Measurements from ENCODE around the gene ZNF423. TPM values are rescaled to one million over a fixed set of nuclear protein-coding genes. Genes with fewer than 3 reads are reported as not detected.

Gene ZNF423
- total and polyA plus RNA-seq, 2 experiments from 2014 or later: 12.3 to 22.2 TPM

DNA sequence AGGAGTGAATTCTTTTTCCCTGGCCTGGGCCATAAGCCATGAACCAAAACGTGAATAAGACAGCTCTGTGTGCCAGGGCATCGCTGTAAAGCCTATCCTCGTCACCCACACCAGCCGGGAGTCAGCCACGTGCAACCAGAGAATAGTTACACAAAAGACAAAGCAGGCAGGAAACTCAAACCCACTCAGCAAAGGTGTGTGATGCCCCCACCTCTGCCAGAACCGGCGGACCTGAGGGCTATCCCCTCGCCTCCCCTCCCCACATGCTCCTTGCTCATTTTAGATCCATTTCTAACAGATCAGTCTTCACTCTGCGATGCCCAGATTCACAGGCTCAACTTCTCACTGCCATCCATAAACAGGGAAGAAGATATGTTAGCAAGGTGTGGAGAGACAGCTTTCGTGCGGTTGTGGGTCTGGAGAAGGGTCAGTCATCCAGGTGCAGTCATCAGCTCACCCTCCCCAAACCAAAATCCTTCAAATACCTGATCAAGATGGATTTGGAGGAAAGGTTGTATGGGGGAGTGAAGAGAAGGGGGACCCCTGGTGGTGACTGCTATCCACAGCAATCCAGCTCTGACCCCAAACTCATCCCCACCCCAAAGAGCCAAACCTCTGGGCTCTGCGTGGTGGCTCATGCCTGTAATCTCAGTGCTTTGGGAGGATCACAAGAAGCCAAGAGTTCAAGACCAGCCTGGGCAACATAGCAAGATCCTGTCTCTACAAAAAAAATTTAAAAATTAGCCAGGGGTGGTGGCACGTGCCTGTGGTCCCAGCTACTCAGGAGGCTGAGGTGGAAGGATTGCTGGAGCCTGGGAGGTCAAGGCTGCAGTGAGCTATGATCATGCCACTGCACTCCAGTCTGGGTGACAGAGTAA, 263.1 kb downstream of the ZNF423 start:
- Histone ChIP-seq H3K4me3 (no peak overlapping the region), H3K36me3 (no peaks in the 10 kb centered on the region), H3K27ac (no peak overlapping the region), H3K9me3 (ENCODE audit: low read depth) (no peaks in the 10 kb centered on the region), H3K4me1 (ENCODE audit: low read depth) (no peaks in the 10 kb centered on the region), H3K27me3 (no peaks in the 10 kb centered on the region)
- TF ChIP-seq, protein P1, sequence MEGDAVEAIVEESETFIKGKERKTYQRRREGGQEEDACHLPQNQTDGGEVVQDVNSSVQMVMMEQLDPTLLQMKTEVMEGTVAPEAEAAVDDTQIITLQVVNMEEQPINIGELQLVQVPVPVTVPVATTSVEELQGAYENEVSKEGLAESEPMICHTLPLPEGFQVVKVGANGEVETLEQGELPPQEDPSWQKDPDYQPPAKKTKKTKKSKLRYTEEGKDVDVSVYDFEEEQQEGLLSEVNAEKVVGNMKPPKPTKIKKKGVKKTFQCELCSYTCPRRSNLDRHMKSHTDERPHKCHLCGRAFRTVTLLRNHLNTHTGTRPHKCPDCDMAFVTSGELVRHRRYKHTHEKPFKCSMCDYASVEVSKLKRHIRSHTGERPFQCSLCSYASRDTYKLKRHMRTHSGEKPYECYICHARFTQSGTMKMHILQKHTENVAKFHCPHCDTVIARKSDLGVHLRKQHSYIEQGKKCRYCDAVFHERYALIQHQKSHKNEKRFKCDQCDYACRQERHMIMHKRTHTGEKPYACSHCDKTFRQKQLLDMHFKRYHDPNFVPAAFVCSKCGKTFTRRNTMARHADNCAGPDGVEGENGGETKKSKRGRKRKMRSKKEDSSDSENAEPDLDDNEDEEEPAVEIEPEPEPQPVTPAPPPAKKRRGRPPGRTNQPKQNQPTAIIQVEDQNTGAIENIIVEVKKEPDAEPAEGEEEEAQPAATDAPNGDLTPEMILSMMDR (IDR thresholded peaks at IDR 0.05; ENCODE audit: low read depth, low read length): peak; percentile 82
- peak; percentile 38 to 44 for DNase-seq (ENCODE audit: low read depth in 1 of 2, low spot score in 1 of 2)

DNA sequence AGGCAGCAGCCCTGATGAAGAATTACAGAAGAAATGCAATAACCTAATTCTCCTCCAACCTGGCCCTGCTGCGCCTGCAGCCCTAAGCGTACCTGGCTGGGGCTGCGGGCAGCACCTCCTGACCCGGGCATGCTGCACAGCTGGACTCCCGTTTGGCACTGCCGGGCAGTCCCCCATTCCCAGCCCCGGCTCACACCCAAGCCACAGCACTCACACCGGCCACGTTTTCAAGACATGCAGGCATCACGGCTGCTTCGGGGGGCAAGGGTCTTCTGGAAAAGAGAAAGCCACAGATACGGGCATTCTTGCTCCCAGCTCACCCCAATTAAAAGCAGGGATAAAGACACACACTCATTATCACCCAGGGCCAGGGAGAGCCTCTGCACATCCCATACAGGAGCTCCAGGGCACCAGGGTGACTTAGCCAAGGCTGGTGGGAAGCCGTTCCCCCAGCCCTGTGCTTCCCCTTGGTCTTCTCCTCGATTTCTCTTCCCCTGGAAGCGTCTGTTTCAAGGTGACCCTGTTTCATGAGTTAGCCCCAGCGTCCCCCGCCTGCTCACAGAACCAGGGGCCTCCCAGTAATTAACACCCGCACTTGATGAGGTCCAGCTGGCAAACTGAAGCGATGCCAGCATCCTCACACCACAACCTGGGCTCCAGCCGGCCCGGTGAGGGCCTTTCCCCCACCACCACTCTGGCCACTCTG, 265.6 kb downstream of the ZNF423 start:
- H3K36me3 ChIP-seq: no peaks in the 10 kb centered on the region
- no peaks in the 10 kb centered on the region for H3K9me3 ChIP-seq (ENCODE audit: low read depth)
- TF ChIP-seq, protein P1 (IDR thresholded peaks at IDR 0.05; ENCODE audit: low read depth, low read length): no peak
- no peak for DNase-seq (ENCODE audit: low read depth in 1 of 2, low spot score in 1 of 2)
- H3K4me1 ChIP-seq (ENCODE audit: low read depth): no peaks in the 10 kb centered on the region
- no peak overlapping the region for H3K27ac ChIP-seq
- H3K27me3 ChIP-seq: no peaks in the 10 kb centered on the region
- H3K4me3 ChIP-seq: no peak overlapping the region

DNA sequence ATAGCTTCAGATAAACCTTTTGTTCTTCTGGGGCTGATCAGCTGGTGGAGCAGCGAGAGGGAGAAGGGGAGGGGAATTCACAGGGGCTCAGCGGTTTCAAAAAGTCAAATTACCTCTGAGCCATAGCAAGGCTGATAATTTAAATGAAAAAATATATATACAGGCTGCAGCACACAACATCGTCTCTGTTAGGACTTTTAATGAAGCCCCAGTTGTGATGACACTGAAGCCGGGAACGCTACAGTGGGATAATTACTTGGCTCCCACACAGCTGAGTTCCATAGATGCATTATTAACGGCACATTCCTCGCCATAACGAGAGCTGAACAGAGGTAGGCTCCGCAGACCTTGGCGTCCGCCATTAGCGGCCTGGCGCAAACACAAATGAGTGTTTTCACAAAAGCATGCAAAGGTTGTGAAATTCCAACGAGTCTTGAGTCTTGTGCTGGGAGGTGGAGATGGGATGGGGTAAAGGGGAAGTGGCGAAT, 266.3 kb downstream of the ZNF423 start:
- H3K27ac ChIP-seq: no peak overlapping the region
- H3K27me3 ChIP-seq: no peaks in the 10 kb centered on the region
- no peak for DNase-seq (ENCODE audit: low read depth in 1 of 2, low spot score in 1 of 2)
- H3K4me3 ChIP-seq: no peak overlapping the region
- H3K9me3 ChIP-seq (ENCODE audit: low read depth): no peaks in the 10 kb centered on the region
- no peaks in the 10 kb centered on the region for H3K4me1 ChIP-seq (ENCODE audit: low read depth)
- H3K36me3 ChIP-seq: no peaks in the 10 kb centered on the region
- TF ChIP-seq, protein P1 (IDR thresholded peaks at IDR 0.05; ENCODE audit: low read depth, low read length): no peak

DNA sequence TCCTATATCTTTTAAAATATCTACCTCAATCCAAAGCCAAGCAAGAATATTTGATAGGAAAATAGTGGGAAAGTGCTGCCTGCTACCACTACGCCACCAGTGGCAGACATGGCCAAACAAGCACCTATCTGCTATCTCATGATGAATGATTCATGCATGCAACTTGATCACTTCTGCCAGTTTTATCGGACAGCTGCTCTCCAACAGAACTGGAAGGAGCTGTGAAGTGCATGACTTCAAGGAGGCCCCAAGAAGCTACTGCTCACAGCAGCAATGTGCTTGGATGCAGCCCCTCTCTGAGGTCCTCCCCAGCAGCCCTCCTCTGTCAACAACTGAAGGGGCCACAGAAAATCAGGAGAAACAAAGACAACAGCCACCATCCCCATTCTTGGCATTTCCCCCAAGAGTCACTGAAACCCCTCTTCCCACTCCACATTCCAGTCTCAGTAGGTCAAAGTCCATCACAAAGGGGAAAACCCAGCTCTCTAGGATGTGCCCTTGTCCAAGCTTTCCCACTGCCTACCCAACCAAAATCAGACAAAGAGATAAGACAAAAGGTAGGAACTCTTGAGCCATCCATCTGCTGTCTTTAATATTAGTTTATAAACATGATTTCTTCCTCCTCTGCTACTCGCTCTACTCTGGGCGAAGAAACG, 267.1 kb downstream of the ZNF423 start:
- H3K4me3 ChIP-seq: no peak overlapping the region
- H3K27ac ChIP-seq: no peak overlapping the region
- peak in 1 of 2 donors; percentile 59 for DNase-seq (ENCODE audit: low read depth in 1 of 2, low spot score in 1 of 2)
- TF ChIP-seq, protein P1 (IDR thresholded peaks at IDR 0.05; ENCODE audit: low read depth, low read length): no peak
- H3K4me1 ChIP-seq (ENCODE audit: low read depth): no peaks in the 10 kb centered on the region
- H3K27me3 ChIP-seq: no peaks in the 10 kb centered on the region
- no peaks in the 10 kb centered on the region for H3K9me3 ChIP-seq (ENCODE audit: low read depth)
- H3K36me3 ChIP-seq: no peaks in the 10 kb centered on the region

DNA sequence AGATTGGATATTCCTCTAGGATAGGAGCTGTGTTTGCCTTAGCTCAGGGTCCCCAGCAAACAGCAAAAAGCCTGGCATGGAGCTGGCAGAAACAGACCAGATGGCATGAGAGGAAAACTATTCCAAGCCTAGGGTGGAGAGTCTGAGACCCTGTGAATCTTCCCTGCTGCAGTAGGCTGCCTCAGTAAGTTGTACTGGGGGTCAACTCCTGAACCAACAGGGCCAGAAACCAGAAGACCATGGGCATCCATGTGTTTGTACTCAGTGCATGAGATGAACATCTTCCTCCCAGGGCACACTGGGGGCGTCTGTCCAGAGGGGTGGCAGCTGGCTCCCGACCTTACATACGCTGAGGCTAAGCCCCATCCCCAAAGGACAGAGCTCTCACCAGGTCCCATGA, 267.9 kb downstream of the ZNF423 start:
- TF ChIP-seq, protein P1 (IDR thresholded peaks at IDR 0.05; ENCODE audit: low read depth, low read length): no peak
- Histone ChIP-seq H3K4me1 (ENCODE audit: low read depth) (no peaks in the 10 kb centered on the region), H3K9me3 (ENCODE audit: low read depth) (no peaks in the 10 kb centered on the region), H3K36me3 (no peaks in the 10 kb centered on the region), H3K27me3 (no peaks in the 10 kb centered on the region), H3K4me3 (no peak overlapping the region), H3K27ac (no peak overlapping the region)
- no peak for DNase-seq (ENCODE audit: low read depth in 1 of 2, low spot score in 1 of 2)
